ENCODE results near the gene ZBTB24.

DNA sequence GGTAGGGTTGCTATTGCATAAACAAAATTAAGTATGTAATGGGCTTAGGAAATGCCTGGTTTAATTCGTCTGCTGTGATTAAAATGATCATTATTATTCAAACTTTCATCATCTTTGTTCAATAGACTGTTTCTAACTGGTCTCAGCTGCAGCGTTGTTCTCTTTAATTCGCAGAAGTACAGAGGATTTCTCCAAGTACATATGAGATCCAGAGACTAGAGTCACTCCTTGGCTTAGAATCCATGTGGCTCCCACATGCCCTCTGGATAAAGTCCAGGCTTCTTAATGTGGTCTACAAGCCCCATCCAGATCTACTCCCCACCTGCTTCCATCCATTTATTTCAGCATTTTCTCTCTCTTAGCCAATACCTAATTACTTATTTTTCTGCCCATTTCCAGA is 1.1 kb upstream of the ZBTB24 start:
- TF ChIP-seq, protein P1, sequence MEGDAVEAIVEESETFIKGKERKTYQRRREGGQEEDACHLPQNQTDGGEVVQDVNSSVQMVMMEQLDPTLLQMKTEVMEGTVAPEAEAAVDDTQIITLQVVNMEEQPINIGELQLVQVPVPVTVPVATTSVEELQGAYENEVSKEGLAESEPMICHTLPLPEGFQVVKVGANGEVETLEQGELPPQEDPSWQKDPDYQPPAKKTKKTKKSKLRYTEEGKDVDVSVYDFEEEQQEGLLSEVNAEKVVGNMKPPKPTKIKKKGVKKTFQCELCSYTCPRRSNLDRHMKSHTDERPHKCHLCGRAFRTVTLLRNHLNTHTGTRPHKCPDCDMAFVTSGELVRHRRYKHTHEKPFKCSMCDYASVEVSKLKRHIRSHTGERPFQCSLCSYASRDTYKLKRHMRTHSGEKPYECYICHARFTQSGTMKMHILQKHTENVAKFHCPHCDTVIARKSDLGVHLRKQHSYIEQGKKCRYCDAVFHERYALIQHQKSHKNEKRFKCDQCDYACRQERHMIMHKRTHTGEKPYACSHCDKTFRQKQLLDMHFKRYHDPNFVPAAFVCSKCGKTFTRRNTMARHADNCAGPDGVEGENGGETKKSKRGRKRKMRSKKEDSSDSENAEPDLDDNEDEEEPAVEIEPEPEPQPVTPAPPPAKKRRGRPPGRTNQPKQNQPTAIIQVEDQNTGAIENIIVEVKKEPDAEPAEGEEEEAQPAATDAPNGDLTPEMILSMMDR (conservative IDR thresholded peaks at IDR 0.05 in 1 of 2, IDR thresholded peaks at IDR 0.05 in 1 of 2; ENCODE audit: low read depth in 1 of 2, low read length in 2 of 2): no peak
- TF ChIP-seq EZH2 (IDR thresholded peaks at IDR 0.05; ENCODE audit: low read length, missing control alignments): no peak
